GM12865 (cell line): ENCODE results near the gene CCDC97.

Source experiments
- DNase-seq: peaks from one replicate; pipeline ENCODE4 v3.0.0; 2010; ENCODE audit warnings: low read depth
- H3K4me3 ChIP-seq: 2 replicates; pipeline ENCODE4 v1.5.1; 2011; ENCODE audit warnings: mild to moderate bottlenecking, low read depth, low read length, control low read depth
- CTCF ChIP-seq: IDR thresholded peaks from 2 replicates; pipeline ENCODE4 v1.5.1; 2011; ENCODE audit warnings: low read length, control low read depth, low read depth, inconsistent platforms; ENCODE audit not compliant: insufficient read depth; ENCODE audit errors: missing control alignments

Gene CCDC97

DNA sequence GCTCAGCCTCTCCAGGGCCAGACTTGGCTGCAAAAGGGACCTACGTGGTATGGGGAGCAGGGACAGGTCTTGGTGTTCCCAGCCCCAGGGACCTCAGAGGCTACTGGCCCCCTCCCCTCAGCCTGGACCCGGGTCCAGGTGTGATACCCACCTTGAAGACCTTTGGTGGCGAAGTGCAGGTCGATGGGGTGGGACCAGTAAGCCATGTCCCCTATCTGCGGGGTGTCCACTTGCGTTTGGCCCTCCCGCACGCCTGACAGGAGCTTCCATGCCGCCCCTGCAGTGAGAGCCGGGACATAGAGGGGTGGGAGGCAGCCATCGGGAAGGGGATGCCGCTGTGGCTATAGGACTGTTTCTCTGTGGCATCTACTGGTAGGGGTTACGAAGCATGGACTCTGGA is 47.8 kb downstream of the CCDC97 start:
- no peak for TF ChIP-seq CTCF

GRCh38 chr19:41359741-41360140 is 49.8 kb downstream of the CCDC97 start:
- H3K4me3 ChIP-seq = no peak overlapping the region

More for the DNA sequence above, 47.8 kb downstream of the CCDC97 start:
- DNase-seq = no peak
- no peak overlapping the region for H3K4me3 ChIP-seq

GRCh38 chr19:41362143-41362847 is 52.3 kb downstream of the CCDC97 start:
- DNase-seq = no peak

More at GRCh38 chr19:41359741-41360140, 49.8 kb downstream of the CCDC97 start:
- TF ChIP-seq CTCF = no peak
- no peak for DNase-seq

DNA sequence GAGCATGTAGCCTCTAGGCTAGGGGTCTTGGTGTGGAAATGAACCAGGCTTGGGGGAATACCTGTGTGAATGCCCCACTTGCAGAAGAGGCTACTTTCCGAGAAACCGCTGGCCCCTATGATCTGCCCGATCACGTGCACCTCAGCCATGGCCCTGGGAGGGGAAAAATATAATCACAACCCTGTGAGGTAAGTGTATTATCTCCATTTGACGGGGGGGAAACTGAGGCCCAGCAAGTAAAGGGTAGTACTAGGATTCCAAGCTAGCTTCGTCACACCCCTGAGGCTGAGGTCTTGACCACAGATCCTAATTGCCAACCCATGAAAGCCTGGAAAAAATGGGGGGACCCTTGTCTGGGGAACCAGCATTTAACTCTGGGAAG is 53.4 kb downstream of the CCDC97 start:
- peak overlapping the region; percentile 71 for H3K4me3 ChIP-seq
- no peak for TF ChIP-seq CTCF
- DNase-seq = peak; percentile 43

More at GRCh38 chr19:41362143-41362847, 52.3 kb downstream of the CCDC97 start:
- TF ChIP-seq CTCF = no peak
- no peak overlapping the region for H3K4me3 ChIP-seq

DNA sequence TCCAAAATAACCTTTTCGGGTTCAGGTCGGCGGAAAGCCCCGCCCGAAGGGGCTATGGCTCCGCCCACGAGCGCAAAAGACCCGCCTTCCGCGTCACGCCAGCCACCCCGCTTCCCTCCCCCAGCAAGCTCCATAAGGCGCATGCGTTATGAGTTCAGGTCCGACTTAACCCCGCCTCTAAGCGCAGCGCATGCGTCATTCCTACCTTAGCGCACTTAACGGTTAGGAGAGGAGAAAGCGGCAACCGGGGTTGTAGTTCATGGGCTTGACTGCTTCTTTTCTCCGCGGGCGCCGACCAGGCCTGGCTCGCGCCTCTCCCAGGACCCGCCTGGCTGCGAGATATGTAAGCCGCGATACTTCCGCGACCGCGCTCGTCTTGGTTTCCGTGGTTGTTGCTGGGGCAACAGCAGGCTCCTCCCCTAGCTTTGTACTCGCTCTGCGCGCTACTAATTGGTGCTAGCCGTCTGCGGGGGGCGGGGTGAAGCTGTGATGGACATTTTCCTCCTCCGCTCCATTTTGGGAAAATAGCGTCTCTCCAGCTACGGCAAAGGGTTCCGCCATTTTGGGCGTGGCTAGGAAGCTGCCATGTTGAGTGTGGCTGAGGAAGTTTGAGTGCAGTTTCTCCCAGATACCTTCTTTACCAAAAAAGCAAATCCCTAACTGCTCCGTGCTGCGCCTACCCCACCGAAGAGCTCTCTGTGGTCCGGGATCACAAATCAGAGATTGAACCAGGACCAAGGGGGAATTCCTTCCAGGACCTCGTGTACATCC is 54.0 kb downstream of the CCDC97 start, which contains the start of gene B9D2:
Gene B9D2 (minus strand): TSS at position 397 of the 771 bp plus-strand sequence. CDS start 630 bp downstream, outside the sequence.
- peak; percentile 99 for DNase-seq
- no peak for TF ChIP-seq CTCF
- peak within 1 kb of the TSS; percentile 71 for H3K4me3 ChIP-seq

DNA sequence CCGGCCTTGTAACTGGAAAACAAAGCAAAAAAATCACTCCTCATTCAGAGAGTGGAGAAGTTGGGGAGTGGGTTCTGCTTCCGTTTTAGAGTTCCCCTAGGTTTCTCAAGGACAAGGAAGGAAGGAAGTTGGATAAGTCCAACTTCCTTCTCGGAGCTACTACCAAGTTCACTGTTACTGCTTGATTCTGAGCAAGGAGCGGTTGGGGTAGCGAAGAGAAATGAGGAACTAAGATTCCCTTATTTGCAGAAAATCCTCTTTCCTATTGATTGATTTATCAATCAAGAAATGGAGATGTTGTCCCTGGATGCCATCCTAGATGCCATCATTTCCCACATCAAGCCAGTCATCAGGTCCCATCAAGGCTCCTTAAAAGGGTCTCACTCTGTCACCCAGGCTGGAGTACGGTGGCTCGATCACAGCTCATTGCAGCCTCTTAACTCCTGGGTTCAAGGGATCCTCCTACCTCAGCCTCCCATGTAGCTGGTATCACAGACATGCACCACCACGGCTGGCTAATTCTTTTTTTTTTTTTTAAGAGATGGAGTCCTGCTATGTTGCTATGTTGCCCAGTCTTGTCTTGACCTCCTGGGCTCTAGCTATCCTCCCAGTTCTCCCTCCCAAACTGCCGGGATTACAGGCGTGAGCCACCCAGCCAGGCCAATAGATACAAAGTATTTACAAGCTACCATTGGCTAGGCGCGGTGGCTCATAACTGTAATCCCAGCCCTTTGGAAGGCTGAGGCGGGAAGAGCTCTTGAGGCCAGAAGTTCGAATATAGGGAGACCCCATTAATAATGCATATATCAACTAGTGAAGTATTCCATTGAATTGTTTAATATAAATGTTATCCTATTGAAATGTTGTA is 54.8 kb downstream of the CCDC97 start:
- no peak for TF ChIP-seq CTCF
- peak overlapping the region; percentile 71 for H3K4me3 ChIP-seq
- peak; percentile 42 for DNase-seq
